HG03196 (cell line): ENCODE measurements around the gene SEC23B.
"Not testable (repeated sequence)": the region's sequence is repeated elsewhere in the genome, so short reads cannot be mapped to it uniquely, and the experiment has no call there.

Experiments used
- ATAC-seq: cut with Tn5 transposase; IDR thresholded peaks from one replicate; pipeline ENCODE4 v1.9.1; 2021; ENCODE audit not compliant: unreplicated experiment

Gene SEC23B

DNA sequence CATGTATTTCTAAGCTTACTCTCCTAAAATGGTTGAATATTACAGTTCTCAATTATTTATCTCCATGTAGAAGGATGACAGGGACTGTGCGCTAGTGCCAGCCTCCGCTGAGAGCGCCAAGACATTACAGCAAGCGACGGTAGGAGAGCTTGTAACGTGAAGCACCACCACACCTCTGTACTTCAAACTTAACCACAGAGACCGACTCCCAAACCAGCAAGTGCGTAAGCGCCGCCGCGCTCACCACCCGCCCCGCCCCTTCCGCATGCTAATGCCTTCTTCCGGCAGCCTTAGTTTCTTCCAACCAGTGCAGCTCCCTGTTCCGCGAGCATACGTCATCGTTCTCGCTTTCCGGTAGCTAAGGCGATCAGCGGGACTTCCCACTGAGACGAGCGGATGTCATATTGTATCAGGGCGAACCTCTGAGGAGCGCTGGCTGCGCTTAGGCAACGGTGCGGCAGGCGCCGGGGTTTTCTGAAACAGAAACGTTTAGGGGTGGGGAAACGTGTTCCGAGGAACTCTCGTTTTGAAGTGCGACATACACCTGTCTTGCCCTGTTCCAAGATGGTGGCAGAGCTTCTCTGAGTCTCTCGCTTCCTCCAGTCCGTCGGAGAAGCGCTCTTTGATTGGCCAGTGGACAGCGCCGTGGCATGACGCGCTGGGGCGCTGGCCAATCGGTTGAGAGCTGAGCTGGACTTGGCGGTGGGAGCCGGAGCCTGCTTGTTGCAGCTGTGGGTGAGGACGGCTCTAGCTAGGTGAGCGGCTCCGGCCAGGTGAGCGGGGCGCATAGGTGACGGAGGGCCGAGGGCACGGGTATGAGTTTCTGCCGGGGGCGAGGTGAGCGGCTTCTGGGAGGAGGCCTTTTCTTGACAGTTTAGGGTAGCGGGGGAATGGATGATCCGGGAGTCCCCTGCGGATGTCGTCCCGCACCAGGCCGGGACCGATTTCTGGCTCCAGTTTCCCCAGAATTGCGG lies at the start of gene SEC23B:
Gene SEC23B, plus strand, starts transcription at position 723 of the 974 bp plus-strand sequence. CDS start 2,896 bp downstream, outside the sequence.
- peak; percentile 95 for ATAC-seq

DNA sequence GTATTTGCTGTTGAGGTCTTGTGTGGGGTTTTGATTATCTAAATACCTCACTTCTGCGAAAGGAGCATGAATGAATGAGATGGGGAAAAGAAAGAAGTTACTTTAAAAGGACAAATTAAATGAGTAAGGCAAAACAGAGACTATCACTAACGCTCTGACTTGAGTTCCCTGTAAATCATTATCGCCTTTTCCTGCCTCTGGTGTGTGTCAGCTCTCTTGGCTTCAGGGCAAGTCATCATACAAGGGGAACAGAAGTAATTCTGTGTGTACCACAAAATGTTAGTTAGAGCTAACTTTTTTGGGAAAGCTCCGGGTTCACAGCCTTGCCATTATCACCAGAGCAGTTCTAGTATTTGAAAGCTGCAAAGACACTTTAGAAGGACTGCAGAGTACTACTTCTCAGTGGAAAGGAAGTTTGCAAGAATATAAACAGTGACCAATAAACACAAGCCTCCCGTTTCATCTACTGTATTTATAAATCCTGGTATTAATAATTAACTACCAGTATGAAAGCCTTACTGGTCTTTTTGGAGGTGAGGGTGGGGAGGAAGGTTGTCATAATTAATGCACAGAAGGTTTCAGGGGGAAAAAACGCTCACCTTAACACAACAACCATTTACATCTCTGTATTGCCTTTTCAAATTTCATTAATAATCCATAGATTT lies 42.1 kb upstream of the SEC23B start:
- ATAC-seq, result no peak

DNA sequence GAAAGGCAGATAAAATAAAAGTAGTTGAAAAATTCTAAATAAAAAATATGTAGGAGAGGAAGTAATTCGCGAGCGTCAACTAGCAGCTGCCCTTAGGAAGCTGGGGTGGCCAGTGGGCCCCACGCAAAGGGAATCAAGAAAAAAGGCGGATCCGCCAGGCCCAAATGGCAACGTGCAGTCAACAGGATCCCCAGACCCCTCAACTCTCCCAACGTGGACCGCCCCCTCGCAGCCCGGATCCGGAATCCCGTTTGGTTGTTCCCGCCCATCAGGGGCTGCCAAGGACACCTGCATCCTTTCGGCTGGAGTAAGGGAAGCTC lies 41.2 kb upstream of the SEC23B start:
- ATAC-seq, result no peak

DNA sequence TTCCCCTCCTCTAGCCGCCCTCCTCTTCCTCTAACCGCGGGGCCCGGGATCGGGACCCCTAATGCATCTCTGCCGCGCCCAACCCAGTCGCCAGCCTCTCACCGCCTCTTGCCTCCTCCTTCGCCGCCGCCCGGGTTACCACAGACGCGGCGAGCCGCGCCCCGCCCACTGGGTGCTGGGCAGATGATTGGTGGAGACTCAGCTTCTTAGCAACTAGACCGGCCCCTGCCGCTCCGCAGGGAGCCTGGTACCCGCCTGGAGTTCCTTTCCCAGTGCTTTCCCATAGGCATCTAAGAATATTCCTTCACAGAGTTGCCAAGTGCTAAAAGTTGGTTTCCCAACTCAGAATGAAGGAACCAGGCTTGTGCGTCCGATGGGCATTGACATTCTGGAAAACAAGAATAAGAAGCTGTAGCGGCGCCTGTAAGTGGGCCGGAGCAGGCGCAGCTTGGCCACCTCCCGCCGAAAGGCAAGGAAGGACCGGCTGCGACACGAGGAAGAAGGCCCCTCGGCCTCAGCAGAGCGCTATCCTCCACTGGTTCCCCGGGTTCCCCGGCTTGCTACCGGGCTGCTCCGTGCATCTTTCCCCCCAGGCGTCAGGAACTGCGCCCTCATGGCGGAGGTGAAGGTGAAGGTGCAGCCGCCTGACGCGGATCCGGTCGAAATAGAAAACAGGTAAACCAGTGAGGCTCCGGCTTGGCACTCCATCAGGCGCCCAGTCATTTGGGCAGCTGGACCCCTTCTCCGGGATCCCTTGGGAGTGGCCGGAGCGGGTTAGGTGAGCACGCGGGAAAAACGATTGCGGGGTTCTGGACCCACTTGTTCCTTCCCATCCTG lies 40.6 kb upstream of the SEC23B start, which contains the start of the genes DZANK1 and POLR3F:
Gene DZANK1, minus strand, starts transcription at position 137 of the 837 bp plus-strand sequence. CDS start 1,672 bp downstream, outside the sequence.
Gene POLR3F, plus strand, starts transcription at position 497 of the 837 bp plus-strand sequence. Its CDS starts 117 bp downstream, at position 614.
- peak; percentile 96 for ATAC-seq

DNA sequence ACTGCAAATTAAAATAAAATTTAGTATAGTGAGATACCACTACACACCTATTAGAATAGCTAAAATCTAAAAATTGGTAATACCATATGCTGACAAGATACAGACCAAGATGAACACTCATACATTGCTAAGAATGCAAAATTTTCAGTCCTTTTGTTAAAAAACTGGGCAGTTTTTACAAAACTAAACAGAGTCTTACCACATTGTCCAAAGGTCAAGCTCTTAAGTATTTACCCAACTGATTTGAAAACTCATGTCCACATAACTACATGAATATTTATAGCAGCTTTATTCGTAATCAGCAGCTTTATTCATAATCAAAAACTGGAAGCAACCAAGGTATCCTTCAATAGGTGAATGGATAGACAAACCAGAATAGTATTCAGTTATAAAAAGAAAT lies 30.5 kb upstream of the SEC23B start:
- ATAC-seq, result no peak

DNA sequence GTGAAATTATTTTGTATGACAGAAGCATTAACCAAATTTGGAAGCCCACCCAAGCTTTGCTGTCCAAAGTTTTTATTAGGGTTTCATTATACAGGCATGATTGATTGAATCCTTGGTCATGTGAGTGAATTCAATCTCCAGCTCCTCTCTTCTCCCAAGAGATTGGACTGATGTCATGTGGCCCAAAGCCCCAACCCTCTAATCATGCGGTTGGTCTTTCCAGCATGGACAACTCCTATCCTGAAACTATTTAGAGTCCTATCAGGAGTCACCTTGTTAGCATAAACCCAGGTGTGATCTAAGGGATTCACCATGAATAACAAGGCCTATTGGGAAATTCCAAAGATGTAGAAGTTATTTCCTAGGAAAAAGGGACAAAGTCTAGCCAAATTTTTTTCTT lies 29.9 kb upstream of the SEC23B start:
- no peak for ATAC-seq

DNA sequence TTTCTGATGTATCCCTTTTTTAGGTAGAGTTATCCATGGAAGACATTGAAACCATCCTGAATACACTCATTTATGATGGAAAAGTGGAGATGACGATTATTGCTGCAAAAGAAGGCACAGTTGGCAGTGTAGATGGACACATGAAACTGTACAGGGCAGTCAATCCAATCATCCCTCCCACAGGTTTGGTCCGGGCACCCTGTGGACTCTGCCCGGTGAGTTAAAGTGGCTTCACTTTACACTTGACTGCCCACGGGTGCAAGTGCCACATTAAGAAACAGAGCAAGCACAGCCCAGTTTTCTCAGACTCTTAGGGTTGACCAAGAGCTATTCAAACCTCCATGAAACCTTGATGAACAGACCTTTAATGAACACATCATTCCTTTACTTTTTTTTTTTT lies 26.1 kb upstream of the SEC23B start:
- ATAC-seq, result no peak

DNA sequence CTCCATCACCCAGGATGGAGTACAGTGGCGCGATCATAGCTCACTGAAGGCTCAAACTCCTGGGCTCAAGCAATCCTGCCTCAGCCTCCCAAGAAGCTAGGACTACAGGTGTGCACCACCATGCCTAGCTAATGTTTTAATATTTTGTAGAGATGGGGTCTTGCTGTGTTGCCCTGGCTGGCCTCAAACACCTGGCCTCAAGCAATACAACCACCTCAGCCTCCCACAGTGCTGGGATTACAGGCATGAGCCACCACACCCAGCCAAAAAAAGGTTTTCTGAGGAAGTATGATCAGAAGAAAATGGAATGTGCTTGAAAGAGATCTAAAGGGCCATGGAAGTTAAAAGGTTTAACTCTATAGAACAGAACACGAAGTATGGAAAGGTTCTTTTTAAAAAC lies 19.4 kb upstream of the SEC23B start:
- no peak for ATAC-seq

DNA sequence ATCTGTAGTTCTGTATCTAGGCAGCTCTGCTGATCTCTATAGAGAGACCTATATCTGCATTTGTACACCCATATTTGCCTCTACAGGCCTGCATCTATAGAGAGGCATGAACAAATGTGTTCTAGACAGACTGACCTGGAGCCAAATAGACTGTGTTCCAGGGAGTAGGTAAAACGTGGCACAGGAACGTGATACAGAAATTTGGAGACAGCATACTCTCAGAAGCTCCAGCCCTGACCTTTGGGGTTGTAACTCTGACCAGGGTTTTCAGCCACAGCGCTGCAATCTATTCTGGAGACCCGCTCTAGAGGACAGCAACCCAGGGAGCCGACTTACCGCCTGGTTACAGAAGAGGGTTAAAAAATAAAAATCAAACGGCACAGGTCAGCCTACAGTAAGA lies 11.7 kb upstream of the SEC23B start:
- ATAC-seq, result no peak

DNA sequence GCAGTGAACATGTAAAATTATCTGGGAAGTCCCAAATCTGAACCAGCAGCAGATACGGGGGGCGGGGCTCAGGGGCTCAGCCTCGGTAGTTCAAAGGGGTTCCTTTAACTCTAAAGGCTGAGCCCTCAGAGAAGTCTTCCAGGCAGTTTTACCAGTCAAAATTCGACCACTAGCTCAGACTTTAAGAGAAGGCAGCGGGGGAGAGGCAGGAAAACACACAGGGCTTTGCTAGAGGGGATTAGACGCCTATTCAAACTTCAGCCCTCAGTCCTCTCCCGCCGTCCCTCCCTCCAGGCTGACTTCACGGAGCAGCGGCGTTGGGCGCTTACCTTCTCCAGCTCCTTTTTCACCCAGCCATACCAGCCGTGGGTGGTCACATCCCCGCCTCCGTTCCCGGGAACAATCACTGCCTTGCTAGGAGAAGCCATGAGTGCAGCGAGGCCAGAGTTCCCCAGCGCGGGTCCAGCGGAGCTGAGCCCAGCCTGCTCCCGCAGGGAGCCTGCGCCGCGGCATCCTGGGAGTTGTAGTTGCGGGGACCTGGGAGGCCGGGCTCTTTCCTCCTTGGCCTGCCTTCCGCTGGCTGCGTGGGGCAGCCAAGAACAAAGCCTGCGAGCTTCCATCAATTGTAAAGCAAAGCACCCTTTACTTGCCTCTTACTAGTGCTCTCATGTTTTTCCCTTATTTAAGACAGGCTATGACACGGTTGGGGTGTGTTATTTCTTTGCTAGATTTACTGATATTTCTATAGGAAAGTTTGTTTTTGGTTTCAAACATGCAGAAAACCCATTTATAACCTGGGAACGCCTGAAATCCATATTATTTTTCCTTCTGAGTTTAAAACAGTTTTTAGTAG lies 10.8 kb upstream of the SEC23B start, which contains the start of gene RBBP9:
Gene RBBP9, minus strand, starts transcription at position 486 of the 853 bp plus-strand sequence. Its CDS starts 58 bp downstream, at position 428.
- peak; percentile 97 for ATAC-seq

DNA sequence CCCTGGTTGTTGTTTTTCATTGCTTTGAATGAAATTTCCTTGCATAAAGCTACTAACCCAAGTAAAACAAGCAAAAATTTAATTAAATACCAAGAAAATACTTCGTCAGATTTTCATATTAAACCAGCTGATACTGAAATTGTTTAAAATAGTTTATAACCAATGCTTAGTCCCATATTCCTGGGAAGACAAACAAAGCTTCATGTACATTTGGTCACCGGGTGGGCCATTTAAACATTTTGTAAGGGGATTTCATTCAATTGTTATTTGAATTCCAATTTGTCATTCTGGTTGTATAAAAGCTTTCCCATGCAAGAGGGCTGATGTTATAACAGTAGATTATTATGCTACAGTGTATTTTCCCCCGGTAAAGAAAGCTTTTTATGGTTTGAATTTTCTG lies 10.1 kb upstream of the SEC23B start:
- no peak for ATAC-seq

DNA sequence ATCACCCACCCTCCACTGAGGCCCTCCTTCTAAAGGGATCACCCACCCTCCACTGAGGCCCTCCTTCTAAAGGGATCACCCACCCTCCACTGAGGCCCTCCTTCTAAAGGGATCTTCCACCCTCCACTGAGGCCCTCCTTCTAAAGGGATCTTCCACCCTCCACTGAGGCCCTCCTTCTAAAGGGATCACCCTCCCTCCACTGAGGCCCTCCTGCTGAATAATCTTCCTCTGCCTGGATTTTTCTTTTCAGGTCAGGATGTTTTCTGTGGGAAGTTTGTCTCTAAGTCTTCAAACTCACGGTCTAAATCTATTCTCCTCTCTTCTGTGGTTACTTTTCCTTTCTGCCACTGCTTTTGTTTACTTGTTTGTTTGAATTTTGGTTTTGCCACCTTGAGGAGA lies 6.1 kb upstream of the SEC23B start:
- ATAC-seq, result not testable (repeated sequence)

DNA sequence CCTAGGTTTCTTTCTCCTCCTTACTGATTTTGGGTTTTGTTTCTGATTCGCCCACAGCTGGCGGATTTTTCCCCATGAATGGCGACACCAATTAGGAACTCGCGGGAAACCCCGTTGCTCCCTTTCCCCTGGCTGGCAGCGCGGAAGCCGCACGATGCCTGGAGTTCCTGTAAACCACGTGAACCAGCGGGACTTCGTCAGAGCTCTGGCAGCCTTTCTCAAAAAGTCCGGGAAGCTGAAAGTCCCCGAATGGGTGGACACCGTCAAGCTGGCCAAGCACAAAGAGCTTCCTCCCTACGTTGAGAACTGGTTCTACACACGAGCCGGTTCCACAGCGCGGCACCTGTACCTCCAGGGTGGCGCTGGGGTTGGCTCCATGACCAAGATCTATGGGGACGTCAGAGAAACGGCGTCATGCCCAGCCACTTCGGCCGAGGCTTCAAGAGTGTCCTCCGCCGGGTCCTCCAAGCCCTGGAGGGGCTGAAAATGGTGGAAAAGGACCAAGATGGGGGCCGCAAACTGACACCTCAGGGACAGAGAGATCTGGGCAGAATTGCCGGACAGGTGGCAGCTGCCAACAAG lies 3.2 kb upstream of the SEC23B start:
- no peak for ATAC-seq

DNA sequence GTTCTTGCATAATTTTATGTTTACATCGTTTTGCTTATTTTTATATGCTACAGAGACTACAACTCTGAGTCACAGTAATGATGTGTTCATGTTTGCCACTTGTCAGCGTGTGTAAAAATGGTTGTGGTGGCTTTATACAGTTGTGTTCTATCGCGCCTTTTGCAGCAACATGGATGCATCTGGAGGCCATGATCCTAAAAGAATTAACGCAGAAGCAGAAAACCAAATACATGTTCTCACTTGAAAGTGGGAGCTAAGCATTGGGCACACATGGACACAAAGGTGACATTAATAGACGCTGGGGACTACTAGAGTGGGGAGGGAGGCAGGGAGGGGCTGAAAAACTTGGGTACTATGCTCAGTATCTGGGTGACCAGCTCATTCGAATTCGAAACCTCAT lies 996 bp upstream of the SEC23B start:
- ATAC-seq, result no peak

DNA sequence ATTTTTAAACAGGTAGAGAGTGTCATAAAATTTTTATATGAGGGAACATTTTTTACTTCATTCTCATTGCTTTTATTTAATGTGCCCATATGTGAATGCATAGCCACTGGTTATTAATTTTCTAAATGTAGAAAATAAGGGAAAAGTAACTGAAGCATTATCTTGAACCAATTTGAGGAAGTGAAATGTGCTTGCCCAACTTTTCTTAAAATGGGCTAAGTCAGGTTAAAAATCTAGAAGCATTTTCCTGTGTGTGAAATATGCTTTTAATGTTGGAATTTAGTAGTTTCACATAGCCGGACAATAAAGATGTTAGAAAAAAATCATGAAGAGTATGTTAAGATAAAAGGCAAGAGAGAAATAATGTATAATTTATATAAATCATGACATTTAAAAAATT lies 3.8 kb downstream of the SEC23B start:
- no peak for ATAC-seq

DNA sequence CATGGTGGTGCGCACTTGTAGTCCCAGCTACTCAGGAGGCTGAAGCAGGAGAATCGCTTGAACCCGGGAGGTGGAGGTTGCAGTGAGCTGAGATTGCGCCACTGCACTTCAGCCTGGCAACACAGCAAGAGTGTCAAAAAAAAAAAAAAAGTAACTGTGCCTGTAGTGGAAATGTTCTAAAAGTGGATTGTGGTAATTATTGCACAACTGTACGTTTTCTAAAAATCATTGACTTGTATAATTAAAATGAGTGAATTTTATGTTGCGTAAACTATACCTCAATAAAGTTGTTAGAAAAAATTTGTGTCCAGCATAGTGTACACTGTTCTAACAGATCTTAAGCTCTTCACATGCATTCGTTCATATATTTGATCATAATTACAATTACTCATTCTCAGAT lies 5.5 kb downstream of the SEC23B start:
- no peak for ATAC-seq

DNA sequence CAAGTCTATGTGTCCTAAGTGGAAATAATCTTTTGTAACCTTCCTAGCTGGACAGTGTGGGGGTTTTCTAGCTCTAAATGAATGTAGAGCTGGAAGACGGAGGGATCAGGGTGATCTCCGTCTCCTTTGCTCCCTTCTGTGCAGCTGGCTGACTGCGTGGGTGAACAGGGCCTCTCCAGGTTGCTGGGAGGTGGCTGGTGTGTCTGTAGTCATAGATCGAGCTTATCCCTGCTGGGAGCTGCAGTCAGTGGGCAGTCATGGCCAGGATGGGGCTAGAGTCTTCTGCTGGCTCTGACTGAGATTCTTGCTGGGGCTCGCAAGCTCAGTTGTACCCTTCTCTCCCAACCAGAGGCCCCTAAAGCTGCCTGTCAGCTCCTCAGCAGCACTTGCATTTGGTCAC lies 6.4 kb downstream of the SEC23B start:
- ATAC-seq, result no peak

DNA sequence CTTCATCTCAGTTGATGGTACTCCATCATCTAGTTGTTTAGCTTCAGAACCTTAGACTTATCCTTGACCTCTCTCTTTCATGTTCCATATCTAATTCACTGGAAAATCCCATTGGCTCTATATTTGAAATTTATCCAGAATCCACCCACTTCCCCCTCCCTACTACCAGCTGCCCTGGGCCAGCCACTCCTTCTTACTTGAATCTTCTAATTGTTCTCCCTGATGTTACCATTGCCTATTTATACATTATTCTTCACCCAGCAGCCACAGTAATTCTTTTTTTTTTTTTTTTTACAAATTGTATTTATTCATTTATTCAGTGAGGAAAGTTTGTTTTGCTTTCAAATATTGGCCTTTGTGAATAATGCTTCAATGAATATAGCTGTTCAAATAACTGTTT lies 8.2 kb downstream of the SEC23B start:
- ATAC-seq, result no peak

DNA sequence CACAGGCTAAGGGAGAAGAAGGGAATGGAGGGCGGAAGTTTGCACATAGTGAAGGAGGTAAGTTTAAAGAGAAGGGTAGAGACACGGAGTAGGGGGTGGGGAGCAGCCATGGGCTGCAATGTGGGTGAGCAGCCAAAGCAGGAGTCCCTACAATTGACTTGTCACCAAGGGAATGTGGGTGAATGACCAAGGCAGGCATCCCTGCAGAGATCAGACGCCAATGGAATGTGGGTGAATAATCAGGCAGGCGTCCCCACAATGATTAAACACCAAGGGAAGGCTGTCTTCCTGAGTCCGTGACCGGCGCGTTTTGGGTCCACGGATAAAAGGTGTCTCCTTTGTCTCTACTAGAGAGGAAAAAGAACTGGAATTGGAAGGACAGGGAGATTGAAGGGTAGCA lies 14.3 kb downstream of the SEC23B start:
- not testable (repeated sequence) for ATAC-seq

DNA sequence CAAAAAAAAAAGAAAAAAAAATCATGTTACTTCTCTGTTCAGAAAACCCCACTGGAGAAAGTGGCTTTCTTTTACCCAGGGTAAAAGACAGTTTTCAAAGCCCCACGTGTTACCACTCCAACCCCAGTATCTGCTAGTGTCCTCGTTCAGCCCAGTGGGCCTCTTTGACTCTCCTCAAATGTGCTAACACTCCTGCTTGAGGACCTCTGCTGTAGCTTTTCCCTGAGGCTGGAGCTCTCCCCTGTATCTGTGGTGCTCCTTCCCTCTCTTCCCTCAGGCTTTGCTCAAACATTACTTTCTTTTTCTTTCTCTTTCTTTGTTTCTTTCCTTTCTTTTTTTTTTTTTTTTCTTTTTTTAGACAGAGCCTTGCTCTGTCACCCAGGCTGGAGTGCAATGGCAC lies 15.3 kb downstream of the SEC23B start:
- no peak for ATAC-seq
